Activated T-helper 1 cell treated with anti-CD3 and anti-CD28 coated beads, Interleukin-2, amount 50 U/mL, for 16 hours (primary cell): ENCODE results near the gene S100A10.

Source experiments
- DNase-seq, 2 donors: peaks; one replicate each; pipeline ENCODE4 v3.0.0-alpha.2; 2020; ENCODE audit warnings: low read depth in 1 of 2, low spot score in 1 of 2

S100A10 gene, protein sequence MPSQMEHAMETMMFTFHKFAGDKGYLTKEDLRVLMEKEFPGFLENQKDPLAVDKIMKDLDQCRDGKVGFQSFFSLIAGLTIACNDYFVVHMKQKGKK

GRCh38 chr1:151993734-151994496 lies at the start of gene S100A10:
Gene S100A10, minus strand, starts transcription at chr1:151993859. Its CDS starts 7,629 bp downstream, at chr1:151986230.
- peak; percentile 66 to 69 for DNase-seq

DNA sequence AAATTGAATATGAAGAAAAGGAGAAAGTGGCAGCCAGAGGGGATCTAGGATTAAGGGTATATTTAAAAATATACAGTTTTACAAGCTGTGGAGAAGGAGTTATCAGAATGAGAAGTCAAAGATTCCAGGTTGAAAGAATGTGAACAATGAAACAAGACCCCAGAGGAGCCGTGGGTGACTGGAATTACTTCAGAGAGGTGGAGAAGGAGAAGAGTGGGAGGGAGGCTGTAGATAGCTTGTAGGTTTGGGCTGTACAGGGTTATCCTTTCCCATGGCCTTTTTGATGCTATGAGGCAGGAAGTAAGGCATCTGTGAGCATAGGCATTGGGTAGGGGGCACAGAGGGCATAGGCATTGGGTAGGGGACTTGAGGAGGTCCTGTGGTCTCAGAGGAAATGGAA lies 48.4 kb upstream of the S100A10 start:
- no peak for DNase-seq

- no peak for DNase-seq
Observed at GRCh38 chr1:152039886-152040285, 46.2 kb upstream of the S100A10 start.

GRCh38 chr1:152039461-152039860 lies 45.8 kb upstream of the S100A10 start:
- DNase-seq, result no peak

GRCh38 chr1:152038871-152039270 lies 45.2 kb upstream of the S100A10 start:
- DNase-seq, result no peak

- DNase-seq, result peak; percentile 44 to 57
Observed at GRCh38 chr1:152036267-152037216, 42.9 kb upstream of the S100A10 start, which contains the start of gene S100A11. Gene S100A11, minus strand, starts transcription at chr1:152037004. Its CDS starts 89 bp downstream, at chr1:152036915.

DNA sequence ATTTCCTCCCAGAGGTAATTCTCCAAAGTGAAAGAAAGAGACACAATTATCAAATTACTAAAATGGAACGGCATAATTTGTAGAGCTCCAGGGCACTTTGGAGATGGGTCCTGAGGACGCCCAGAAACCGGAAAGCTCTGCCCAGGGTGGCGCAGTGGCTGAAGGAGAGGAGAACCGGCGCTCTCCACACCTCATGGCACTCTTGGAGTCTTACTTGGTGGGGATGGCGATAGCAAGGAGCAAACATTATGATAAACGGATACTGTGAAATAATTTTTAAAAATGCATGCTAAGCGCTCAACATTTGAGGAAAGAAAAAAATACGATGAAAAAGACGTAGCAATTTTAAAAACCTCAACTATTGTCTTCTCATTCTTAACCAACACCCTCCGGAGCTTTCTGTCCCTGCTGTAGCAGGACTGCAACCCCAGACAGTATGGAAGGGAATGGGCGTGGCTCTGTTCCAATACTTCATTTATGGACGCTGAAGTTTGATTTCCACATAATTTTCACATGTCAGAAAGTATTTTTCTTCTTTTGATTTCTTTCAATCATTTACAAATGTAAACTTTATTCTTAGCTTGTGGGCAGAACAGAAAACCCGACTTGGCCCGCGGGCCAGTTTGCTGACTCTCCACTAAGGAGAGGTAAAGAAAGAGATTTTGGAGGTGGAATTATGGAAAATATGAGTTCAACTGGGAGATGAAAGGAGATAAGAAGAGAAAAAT lies 42.0 kb upstream of the S100A10 start:
- no peak for DNase-seq

DNA sequence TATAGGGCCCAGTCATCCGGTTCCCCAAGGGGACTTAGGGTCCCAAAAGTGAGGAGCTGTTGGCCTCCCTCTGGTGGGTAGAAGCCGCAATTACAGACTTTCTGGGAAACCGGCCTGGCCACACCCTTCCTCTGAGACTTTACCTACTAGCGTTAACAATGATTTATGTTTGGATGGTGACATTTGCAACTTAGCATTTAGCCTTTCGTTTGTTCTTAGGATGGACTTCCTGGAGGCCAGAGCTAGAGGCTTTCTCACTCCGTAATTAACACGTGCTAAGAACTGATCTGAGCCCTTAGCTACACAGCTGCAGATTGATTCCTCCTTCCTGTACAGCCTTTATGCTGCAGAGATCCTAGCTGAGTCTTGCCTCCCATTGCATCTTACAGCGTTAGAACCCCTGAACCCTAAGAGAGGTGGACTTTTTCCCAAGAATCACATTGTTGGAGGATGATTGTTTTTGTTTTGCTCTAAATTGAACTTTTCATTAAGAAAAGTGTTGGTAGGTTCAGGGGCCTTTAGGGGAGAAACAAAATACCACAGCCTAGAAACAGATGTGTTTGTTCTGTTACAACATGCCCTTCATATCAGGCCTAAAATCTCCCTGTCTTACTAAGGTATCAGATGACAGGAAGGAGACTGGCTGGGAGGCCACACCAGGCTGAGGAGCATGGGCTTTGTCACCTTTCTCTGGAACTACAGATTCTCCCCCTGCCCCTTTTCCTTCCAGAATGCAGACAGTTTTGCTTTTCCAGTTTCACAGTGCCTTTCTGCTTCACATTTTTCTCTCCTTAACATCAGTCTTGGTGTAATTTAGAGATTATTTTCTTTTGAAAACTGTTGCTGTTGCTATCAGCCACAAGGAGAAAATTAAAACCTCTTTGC lies 41.2 kb upstream of the S100A10 start:
- DNase-seq, result peak in 1 of 2 donors; percentile 46

DNA sequence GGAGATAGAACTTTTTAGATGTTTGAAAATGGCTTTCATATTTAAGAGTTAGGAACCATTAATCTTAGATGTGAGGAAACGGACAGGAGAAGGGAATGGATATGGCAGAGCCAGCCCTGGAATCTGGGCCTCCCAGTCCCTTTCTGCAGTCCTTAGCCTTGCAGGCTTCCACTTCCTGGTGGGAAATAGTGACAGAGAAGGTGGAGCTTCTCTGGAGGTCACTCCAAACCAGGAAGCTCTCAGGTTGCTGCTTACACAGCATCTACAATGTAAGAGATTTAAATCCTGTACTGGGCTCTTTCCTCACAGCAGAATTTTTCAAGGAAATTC lies 40.6 kb upstream of the S100A10 start:
- DNase-seq, result no peak

GRCh38 chr1:152029929-152030211 lies 36.2 kb upstream of the S100A10 start:
- no peak for DNase-seq

DNA sequence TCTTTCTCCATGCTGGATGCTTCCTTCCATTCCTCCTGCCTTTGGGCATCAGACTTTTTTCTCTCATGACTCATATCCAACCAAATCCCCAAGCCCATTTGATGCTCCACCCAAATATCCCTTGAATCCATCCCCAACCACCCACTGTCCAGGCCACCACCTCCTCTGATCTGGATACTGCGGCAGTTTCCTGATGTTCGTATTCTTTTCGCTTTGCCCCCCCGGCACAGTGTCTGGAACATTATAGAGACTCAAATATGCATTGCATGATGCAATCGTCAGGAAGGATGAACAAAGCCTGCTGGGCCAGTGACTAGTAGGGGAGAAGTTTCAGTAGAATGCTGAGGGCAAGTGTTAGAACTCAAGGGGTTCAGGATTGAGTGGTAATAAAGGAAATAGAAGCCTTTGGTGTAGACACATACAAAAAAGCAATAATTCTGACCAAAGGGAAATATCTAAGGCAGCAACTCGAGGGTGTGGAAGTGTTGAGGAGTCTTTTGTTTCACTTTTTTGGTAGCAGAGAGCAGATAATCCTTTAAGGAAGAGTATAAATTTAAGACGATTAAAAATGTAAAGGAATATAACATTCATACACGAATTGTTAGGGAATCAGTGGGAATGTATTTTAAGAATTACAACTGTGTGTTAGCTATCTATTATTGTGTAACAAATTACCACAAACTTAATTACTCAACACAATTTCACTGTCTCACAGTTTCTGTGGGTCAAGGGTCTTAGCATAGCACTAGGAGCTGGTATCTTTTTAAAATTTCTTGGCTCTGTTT lies 35.7 kb upstream of the S100A10 start:
- DNase-seq, result no peak

GRCh38 chr1:152026895-152027294 lies 33.2 kb upstream of the S100A10 start:
- no peak for DNase-seq

DNA sequence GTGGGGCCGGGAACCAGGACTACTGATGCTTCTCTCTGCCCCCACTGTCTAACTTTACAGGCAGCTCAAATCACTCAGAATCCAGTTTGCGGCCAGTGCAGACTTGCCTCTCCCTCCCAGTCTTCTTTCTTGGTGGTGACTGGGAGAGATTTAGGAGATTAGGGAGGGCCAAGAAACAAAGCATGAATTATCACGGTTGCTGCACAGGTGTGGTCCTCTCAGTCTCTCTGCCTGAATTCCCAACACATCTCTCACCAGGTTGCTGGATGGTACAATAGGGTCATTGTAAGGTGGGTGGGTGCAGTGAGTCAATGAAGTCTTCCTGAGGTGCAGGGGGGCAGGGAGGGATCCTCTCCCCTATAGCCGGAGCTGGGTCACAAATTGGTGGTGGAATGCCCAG lies 30.6 kb upstream of the S100A10 start:
- no peak for DNase-seq

GRCh38 chr1:152023221-152023620 lies 29.6 kb upstream of the S100A10 start:
- no peak for DNase-seq

GRCh38 chr1:152022474-152022873 lies 28.8 kb upstream of the S100A10 start:
- no peak for DNase-seq

GRCh38 chr1:152021569-152021968 lies 27.9 kb upstream of the S100A10 start:
- no peak for DNase-seq

GRCh38 chr1:152020849-152021248 lies 27.2 kb upstream of the S100A10 start:
- DNase-seq, result no peak

- no peak for DNase-seq
Observed at GRCh38 chr1:152018537-152018936, 24.9 kb upstream of the S100A10 start.

DNA sequence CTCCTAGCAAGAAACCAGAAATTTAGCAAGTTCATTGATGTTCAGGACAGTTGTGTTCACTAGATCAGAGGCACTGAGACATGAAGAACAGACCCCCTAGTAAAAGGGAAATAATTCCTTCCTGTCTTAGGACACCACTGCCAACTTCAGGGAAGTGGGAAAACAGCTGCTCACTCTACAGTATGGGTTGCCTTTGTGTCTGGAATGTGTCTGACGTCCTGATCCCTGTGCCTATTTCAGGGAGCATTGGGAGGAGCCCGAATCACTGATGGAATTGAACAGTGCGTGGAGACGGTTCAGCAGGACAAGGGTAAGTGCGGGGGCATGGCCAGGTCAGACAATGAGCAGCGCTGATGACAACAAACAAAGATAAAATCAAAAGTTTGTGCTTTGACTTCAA lies 22.1 kb upstream of the S100A10 start:
- no peak for DNase-seq

DNA sequence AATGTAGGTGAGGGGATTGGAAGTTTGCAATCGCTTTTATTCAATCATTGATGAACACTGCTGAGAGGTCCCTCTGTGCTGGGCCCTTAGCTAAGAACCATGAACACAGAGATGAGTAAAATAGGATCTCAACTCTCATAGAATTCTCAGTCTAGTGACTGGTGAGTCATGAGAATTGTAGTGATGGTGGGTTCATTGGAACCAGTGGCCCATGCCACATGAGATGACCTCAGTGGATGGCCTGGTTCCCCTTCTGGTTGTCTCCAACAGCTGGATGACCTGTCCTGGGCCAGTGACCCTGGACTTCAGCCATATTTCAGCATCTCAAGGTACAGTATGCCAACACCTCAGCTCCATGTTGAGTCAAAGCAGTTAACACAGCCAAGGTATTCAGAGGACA lies 21.3 kb upstream of the S100A10 start:
- no peak for DNase-seq
